CD1c-positive myeloid dendritic cell (primary cell): ENCODE measurements around the gene OPN4.

Experiments used
- DNase-seq: peaks from one replicate; pipeline ENCODE4 v3.0.0-alpha.2; 2016; ENCODE audit errors: extremely low spot score

The OPN4 gene

DNA sequence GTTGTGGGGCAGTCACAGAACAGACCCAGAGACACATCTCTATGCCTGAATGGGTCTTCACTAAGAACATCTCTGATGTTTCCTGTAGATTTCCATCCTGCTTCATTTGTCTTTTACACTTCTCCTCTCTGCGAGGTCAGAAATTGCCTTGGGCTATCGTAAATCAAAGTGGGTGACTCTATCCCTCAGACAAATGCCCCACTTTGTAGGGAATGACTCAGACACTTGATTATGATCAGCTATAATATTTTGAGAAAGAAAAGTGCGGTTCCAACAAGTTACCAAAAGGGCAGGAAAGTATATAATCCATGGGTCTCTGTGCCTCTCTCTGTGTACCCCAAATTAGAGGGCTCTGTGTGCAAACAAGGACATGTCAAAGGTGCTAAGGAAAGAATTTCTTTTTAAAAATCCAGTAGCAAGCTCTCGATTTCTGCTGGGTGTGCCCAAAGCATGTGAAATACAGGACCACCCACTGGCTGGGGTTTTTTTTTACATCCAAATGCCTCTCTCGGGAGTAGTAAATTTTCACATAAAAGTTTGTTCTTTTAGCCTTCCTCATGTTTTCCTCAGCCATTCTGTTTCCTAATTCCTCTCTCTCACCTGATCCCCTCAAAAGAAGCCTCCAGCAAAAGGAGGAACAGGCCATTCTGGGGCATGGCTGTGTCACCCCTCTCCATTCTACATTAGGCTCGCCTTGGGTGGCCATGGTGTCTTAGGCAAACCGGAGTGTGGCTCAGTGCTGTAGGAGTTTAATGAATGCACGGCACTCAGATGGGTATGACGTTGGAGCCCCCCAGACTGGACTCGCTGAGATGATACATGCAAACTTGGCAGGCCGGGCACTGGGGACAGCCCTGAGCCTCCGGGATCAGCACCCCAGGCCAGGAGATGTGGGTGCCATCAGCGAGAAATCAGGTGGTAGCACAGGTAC lies 6.3 kb upstream of the OPN4 start:
- no peak for DNase-seq

DNA sequence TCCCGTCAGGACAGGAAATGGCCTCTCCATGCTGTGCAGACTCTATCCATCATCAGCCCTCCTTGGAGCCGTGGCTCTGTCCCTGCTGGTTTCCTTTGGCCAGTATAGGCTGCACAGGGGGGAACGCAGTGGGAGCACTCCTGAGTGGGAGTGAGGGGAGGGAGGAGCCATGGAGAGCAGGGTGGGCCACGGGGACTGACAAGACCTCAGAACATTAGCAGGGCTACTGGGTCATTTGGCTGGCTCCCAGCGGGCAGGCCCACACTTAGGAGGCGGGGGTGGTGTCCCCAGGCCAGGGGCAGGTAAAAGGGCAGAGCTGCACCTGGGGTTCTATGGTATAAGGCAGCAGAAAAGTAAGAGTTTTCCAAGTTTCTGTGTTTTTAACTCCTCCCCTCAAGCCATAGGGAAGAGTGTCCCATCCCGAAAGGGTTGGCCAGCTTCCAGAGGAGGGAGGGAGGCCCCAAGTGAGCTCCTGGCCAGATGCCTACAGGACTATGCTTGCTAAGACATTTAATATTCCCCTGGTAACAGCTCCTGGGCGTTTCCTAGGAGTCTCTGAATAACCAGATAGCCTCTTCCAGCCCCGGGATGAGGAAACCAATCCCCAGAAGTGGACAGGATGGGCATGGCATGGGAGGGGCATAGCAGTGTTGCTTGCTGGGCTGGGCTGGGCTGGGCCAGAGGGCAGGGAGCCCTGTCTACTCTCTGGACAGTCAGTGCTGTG lies 5.5 kb upstream of the OPN4 start:
- DNase-seq = no peak

DNA sequence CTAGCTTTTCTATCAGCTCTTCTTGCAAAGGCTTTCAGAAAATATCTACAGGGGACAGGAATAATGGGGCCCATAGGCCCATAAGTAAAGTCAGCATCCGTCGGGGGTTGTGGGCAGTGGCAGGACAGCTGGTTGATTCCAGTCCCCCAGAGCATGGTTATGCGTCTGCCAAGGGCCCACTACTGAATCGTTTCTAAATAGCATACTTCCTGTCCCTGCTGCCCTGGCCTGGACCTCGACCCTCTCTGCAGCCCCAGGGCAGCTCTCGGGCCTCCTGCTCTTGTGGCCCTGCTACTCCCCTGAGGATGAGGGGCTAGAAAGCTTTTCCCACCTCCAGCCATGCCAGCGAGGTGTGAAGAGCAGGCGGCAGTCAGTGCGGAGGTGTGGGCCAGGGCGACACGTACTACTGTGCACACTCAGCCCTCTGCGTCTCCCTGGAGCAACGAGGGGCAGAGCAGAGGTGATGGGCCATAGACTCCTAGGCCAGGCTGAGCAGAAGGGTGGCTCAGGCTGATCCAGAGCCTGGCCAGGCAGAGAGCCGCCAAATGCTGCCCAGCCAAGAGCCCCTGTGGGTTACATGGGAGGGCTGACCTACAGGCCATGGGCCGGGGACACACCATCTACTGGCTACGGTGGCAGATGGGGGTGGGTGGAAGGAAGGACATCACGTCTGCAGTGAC lies 4.7 kb upstream of the OPN4 start:
- DNase-seq = no peak

DNA sequence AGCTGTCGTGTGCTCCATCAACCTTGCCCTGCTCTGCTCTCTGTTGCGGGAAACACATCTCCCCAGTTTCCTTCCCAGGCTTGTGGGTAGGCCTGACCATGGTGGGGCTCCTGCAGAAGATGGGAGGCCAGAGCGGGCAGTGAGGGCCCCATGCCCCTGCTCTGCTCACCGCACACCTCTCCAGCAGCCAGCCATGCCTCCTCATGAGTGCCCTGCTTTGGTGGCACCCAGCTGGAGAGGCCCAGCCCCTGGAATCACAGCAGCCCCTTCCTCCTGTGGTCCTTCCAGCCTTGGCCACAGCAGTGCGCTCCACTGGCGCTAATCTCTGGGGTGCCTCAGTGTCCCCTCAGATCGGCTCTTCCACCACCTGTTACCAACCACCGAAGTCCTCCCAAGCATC lies 4.2 kb upstream of the OPN4 start:
- DNase-seq = no peak

DNA sequence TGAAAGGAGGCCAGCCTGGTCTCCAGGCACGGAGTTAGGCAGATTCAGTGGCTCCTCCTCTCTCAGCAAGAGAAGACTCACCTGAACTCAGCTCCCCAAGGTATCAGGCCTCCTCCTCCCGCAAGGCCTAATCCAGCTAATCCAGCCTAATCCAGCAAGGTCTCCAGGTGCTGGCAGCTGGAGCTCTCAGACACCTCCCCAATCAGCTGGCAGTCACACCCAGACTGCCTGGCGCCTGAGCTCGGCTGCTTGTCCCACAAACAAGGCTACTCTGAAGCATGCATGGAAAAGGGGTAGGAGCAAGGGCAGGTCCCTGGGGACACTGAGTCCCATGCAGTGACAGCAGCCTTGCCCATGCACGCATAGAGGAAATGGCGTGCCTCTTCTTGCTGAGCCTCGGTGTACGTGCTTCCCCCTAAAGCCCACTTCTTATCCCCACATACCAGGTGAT lies 3.3 kb upstream of the OPN4 start:
- no peak for DNase-seq

DNA sequence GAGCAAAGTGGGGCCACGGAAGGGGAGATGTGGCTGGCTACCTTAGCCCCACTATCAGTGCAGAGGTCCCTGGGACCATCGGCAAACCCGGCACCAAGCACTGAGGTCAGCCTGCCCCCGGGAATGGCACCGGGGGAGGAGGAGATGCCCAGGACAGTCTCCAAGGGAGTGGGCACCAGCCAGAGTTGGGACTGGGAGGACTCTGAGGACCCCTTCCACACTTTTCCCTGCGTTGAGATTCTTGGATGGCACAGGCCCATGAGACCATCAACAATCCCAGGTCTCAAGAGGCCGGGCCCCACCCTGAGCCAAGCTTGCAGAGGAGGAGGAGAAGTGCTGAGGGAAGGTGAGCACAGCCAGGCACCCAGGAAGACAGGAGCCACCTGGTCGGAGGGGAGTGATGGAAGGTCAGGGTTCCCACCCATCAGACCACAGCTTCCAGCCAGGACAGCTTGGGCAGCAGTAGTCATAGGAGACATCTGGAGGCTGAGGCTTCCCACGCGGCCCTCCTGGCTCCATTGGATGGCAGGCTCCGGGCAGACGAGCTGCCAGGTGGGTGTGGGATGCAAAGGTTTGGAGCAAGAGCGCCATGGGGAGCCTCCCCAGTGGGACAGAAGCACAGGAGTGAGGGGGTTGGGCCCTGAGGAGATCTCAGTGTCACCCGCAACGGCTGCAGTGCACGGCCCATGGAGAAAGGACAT lies 2.6 kb upstream of the OPN4 start:
- DNase-seq = no peak

DNA sequence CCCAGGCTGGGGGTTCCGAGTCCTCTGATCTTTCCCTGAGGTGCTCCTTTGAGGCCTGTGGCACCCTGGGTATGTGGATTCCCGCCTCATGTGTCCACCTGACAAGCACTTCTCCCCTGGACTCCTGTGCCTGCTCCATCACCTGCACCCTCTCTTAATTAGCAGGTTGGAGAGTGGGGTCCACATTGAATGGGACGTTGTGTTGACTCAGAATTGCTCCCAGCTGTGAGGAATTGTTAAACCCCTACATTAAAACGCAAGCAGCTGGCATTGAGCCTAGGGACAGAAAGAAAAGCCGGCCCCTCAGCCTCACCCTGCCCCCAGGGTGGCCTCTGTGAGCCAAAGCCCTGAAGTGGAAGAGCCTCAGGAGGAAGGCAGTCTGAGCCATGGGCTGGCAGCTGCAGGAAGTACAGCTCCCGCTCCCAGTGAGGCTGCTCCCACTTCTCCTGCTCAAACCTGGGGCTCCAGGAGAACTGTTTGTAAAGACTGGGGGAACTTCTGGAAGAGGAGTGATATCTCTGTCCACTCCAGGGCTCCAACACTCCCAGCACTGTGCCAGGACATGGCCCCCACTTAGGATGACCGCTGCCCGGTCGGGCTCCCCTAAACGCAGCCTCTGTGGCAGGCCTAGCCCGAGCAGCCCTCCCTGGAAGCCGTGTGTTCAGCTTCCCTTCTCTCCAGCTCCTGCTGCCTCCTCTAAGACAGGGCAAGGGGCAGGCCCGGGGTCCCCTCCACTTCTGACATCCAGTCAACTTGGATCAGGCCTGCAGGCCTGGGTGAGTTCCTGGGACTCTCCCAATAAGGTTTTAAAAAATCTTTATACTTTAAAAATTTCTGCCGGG lies 1.8 kb upstream of the OPN4 start:
- no peak for DNase-seq

DNA sequence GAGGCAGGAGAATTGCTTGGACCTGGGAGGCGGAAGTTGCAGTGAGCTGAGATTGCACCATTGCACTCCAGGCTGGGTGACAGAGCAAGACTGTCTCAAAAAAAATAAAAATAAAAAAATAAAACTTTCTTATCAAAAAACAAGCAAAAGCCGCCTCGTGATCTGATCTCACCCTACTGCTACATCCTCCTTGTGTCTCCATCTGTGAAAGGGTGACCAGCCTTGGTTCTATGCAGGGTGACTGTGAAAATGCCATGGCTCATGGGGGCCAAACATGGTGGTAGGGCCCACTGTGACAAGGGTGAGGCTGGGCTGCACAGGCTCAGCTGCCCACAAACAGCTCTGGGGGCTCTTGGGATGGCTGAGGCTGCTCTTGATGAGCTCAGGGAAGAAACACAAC lies 968 bp upstream of the OPN4 start:
- no peak for DNase-seq

DNA sequence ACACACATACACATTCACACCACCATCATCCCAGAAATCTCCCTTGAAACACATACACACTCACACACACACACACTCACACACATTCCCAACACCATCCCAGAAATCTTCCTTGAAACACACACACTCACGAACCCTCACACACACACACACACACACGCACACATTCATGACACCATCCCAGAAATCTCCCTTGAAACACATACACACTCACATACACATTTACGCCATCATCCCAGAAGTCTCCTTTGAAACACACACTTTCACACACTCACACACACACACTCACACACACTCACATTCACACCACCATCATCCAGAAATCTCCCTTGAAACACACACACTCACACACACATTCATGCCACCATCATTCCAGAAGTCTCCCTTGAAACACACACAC lies 360 bp upstream of the OPN4 start:
- no peak for DNase-seq

DNA sequence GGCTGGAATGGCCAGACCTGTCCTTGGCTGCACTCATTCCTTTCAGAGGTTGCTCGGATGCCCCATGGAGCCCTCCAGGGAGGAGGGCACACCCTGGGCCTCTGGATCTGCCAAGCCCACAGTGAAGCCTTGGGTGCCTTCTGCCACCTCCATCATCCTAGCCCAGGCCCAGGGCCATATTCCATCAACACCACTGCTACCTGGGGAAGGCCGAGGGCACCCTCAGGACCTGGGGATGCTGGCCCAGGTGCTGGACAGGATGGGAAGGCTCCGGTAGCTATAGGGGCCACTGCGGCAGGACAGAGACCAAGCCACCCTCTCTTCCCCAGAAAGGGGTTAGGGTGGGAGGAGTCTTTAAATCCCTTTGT lies 810 bp downstream of the OPN4 start:
- no peak for DNase-seq

DNA sequence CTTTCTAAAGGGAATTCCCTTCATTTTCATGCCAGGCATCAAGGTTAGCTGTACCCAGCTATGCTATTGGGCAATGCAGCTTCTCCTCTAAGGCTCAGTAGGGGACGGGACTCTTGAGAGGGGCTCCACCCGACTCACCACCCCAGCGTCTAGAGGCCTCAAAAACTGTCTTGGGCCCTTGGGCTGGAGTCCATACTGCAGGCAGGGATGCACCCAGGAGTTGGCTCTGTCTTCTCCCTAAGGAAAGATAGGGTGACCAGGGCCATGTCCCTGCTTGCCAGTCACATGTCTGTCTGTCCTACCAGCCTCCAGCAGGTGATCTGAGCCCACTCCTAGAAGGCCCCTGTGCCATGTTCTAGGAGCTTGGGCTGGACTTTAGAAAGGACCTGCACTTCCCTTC lies 1.2 kb downstream of the OPN4 start:
- DNase-seq = no peak

DNA sequence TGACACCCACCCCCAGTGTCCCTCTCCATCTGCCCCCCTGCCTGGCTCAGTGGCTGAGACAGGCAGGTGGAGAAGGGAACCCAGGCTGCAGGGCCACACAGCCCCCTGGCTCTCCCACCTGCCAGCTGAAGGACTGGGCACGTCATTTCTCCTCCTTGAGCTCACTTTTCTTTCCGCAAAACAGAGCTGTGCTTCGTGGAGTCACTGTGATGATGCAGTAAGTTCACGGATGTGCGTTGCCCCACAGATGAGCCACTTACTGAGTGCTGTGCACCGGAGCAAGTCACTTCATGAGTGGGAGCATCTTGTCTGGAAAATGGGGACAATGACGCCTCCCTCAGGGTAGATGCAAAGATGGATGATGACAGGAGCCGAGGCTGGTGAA lies 2.7 kb downstream of the OPN4 start:
- DNase-seq = no peak

DNA sequence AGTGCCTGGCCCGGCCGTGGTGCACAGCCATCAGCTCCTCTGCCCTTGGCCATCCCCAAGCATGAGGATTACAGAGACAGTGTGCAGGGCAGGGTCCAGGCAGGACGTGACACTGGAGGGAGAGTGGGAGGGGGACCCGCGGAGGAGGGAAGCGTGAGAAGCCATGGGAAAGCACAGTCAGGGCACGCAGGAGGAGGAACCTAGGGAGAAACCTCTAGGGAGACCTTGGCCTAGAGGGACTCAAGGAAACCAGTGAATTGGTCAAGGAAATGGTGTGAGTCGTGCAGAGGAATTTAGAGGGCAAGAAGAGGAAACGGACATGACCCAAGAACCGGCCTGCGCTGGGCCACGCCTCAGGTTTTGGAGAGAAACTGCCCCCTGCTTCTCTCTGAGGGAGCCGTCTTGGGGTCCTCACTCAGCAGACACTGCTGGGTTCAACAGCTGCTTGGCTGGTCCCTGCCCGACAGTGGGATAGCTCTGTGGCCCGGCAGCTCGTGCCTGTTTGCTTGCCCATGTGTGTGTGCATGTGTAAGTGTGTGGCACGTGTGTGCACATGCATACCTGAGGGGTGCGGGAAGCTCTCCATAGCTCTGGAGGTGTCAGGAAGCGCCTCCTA lies 3.2 kb downstream of the OPN4 start:
- no peak for DNase-seq

DNA sequence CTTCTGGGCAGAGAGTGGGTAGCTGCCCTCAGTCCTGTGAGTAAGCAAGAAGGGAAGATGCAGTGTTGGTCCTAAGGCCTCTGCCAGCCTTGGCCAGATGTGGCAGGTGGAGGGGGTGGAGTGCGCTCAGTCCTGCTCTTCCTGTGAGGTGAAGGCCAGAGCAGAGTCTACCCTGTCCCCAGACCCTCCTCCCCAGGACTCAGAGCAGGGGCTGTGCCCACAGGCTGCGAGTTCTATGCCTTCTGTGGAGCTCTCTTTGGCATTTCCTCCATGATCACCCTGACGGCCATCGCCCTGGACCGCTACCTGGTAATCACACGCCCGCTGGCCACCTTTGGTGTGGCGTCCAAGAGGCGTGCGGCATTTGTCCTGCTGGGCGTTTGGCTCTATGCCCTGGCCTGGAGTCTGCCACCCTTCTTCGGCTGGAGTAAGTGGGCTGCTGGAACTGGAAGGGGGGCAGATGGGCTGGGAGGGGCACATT lies 4.0 kb downstream of the OPN4 start:
- DNase-seq = no peak

DNA sequence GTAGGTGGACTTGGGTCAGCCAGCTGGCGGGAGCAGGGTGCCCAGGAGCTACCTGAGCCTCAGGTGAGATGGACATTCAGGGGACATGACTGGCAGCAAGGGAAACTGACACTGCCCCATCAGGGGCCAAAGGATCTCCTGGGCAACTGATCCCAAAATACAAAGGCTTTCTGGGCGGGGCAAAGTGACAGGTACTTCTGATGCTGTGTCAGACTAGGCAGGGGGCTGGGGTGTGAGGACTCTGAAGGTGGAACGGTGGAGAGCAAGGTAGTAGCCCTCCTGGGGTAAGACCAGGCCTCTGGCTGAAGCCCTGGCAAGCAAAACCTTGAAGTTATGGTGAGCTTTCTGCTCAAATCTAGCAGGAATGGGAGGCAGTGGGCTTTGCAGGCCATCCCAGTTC lies 4.4 kb downstream of the OPN4 start:
- no peak for DNase-seq

DNA sequence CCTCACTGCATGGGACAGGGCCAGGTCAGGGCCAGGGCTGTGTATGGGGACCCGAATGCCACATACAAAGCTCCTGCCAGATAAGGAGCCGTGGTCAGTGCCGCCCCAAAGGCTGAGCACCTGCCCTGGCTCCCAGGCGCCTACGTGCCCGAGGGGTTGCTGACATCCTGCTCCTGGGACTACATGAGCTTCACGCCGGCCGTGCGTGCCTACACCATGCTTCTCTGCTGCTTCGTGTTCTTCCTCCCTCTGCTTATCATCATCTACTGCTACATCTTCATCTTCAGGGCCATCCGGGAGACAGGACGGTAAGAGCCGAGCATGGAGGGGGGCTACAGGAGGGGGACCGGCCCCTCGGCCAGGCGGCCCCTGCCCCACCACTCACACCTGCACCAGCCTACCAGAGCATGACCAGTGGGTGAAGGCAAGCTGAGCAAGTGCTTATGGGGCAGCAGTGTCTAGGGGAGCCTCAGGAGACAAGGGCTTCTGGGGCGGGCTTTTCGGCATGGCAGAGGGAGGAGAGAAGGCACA lies 4.9 kb downstream of the OPN4 start:
- no peak for DNase-seq

DNA sequence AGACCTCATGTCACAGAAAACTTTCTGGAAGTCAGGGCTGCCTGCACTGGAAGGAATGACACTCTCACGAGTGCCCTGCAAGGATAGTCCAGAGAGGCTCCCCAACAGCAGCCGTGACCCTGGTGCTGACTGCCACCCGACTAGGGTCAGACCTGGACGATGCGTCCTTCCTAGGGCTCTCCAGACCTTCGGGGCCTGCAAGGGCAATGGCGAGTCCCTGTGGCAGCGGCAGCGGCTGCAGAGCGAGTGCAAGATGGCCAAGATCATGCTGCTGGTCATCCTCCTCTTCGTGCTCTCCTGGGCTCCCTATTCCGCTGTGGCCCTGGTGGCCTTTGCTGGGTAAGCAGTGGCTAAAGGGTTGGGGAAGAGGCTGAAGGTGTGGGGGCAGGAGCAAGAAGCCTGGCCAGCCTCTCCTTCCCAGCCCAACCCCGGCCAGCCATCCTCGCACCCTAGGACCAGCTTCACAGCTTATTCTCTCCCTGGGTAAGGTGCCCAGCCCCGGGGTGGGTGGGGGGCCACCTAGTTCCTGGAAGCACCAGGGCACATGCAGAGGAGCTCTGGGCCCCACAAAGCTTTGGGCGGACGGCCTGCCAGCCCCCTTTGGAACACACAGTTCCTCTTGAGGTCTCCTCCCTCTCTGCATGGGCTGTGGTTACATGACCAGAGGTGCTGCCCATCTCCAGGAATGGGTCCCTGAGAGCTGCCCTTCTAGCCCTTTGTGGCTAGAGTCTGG lies 5.5 kb downstream of the OPN4 start:
- no peak for DNase-seq

DNA sequence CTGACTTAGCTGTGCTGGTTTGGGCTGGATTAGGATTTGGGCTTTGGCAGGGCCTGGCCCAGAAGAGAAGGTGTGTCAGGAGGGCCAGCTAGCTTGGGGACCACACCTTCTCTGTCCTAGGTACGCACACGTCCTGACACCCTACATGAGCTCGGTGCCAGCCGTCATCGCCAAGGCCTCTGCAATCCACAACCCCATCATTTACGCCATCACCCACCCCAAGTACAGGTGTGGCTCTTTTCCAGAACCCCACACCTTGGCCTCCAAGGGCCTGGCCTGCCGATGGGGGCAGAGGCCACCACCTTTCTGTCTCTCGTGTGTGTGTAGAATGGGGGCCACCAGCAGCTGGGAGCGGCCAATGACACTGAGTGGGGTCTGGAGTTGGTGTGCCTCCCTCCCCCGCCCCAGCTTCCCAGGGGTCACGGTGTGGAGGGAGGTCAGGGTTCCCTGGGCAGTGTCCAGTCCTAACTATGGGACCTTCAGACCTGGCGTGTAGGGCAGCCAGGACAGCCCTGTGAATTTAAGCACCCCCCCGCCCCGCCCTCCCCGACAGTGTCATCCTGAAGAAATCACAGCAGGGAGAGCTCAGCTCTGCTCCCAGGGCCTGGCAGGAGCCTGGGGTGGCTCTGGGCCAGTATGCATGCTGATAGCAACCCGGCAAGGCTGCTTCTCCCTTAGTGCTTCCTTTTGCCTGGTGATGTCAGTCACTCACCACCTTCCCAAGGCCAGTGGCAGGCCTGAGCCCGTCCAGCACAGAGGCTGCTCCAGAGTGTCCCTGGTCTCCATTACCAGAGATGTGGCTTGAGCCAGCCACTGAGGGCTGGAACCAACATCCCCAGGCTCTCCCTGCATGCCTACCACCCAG lies 7.0 kb downstream of the OPN4 start:
- DNase-seq = no peak
